Stimulated activated CD8-positive, alpha-beta memory T cell treated with anti-CD3 and anti-CD28 coated beads, Interleukin-12 subunit alpha, Interleukin-12 subunit beta, amount 100 ng/mL, for 1 hour (primary cell): ENCODE data around the gene RPGRIP1.
"Not testable (repeated sequence)": the region's sequence is repeated elsewhere in the genome, so short reads cannot be mapped to it uniquely, and the experiment has no call there.

Experiments
- DNase-seq: peaks from one replicate; pipeline ENCODE4 v3.0.0-alpha.2; 2020; ENCODE audit warnings: low read depth

RPGRIP1 gene

GRCh38 chr14:21279783-21280182 lies at the start of gene RPGRIP1:
Gene RPGRIP1, plus strand, starts transcription at chr14:21280083. Its CDS starts 7,894 bp downstream, at chr14:21287977.
- no peak for DNase-seq

- DNase-seq, result no peak
Observed at GRCh38 chr14:21231020-21231652, 48.7 kb upstream of the RPGRIP1 start.

DNA sequence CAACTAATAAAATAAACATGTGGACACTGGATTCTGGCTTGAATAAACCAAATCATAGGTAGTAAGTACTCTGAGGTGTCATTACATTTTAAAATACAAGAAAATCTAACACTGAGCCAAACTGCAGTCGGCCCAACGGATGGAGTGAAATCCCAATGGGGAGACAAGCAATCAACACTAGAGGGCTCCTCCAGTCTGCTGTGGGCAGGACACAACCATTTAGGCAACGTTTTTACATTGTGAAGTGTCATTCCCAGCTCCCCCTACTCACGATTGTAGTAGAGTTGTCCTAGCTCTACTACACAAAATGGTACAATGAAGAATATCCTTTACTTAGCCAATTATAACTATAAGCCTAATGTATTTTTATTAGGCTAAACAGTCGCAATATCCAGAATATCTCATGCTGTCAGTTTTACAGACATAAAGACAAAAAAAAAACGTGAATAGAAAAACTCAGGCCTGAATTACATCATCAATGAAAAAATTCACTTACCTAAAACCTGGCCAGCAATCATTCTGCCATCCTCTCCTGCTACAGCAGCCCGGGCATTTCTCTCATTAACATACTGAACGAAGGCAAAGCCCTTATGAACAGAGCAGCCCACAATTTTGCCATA lies 46.3 kb upstream of the RPGRIP1 start:
- DNase-seq, result no peak

- DNase-seq, result no peak
Observed at GRCh38 chr14:21234112-21234511, 45.8 kb upstream of the RPGRIP1 start.

GRCh38 chr14:21236948-21237797 lies 42.7 kb upstream of the RPGRIP1 start:
- no peak for DNase-seq

DNA sequence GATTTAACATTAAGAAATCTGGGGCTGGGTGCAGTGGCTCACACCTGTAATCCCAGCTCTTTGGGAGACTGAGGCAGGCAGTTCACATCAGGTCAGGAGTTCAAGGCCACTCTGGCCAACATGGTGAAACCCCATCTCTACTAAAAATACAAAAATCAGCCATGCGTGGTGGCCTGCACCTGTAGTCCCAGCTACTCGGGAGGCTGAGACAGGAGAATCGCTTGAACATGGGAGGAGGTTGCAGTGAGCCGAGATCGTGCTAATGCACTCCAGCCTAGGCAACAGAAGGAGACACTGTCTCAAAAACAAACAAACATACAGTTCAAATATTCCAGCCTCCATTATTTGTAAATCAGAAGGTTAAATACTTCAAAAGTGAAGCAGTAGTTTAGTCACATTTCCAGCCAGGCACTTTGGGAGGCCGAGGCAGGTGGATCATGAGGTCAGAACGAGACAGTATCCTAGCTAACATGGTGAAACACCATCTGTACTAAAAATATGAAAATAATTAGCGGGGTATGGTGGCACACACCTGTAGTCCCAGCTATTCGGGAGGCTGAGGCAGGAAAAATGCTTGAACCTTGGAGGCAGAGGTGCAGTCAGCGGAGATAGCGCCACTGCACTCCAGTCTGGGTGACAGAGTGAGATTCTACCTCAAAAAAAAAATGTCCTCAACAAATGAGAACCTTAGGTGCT lies 40.9 kb upstream of the RPGRIP1 start:
- no peak for DNase-seq

DNA sequence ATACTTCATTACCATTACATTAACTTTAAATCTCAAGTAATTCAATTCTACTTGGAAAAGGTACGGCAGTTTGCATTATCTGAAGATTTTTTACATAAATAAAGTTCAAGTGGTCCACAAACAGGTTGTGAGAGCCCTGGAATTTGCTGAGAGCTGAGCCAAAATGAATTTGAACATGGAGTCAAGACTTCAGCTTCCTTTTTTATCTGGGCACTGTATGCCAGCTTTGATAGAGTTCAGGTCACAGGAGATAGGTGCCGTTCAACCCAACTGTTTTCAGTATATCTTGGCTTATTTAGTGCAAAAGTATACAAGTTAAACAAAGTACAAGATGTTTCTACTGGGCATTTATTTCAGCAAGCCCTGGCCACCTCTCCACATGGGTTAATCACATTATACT lies 39.5 kb upstream of the RPGRIP1 start:
- DNase-seq, result no peak

- no peak for DNase-seq
Observed at GRCh38 chr14:21241218-21241819, 38.6 kb upstream of the RPGRIP1 start.

DNA sequence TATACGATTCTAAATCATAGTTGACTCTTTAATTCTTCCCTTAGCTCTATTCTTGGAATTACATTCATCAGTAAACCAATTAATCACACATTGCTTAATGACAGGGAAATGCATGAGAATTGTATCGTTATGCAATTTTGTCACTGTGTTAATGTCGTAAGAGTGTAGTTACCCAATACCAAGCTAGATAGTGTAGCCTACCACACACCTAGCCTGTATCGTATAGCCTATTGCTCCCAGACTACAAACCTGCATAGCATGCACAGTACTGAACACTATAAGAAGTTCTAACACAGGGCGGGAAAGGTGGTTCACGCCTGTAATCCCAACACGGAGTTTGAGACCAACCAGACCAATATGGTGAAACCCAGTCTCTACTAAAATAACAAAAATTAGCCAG lies 35.3 kb upstream of the RPGRIP1 start:
- DNase-seq, result no peak

DNA sequence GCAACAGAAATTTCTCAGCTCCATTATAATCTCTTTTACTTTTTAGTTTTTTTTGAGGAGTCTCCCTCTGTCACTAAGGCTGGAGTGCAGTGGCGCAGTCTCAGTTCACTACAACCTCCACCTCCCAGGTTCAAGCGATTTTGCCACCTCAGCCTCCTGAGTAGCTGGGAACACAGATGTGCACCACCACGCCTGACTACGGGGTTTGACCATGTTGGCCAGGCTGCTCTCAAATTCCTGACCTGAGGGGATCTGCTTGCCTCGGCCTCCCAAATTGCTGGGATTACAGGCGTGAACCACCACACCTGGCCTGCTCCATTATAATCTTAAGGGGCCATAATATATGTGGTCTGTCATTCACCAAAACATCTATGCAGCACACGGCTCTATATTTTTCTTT lies 34.1 kb upstream of the RPGRIP1 start:
- no peak for DNase-seq

DNA sequence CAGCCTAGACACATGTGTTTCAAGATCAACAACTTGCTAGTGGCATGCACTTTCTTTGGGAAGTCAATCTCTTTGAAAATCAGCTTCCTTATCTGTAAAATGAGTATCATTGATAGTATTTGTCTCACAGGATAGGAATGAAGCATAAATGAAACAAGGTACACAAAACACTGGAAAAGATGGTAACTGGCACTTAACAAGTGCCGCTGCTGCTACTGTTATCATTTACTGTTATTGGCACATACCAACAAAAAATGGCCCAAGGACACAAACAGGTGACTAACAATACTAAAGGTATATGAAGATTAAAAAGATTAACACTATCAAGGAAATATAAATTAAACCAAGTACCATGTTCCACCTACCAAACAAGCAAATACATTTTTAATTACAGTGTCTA lies 31.5 kb upstream of the RPGRIP1 start:
- DNase-seq, result no peak

- no peak for DNase-seq
Observed at GRCh38 chr14:21248739-21249411, 31.0 kb upstream of the RPGRIP1 start.

DNA sequence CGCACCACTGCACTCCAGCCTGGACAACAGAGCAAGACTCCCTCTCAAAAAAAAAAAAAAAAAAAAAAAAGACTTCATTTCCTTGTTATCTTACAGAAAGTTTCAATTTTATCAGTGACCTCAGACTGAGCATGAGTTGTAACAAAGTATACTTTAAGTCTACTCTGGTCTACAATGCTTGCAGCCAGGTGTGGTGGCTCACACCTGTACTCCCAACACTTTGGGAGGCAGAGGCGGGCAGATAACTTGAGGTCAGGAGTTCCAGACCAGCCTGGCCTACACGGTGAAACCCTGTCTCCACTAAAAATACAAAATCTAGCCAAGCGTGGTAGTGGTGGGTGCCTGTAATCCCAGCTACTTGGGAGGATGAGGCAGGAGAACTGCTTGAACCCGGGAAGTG lies 28.7 kb upstream of the RPGRIP1 start:
- DNase-seq, result no peak

DNA sequence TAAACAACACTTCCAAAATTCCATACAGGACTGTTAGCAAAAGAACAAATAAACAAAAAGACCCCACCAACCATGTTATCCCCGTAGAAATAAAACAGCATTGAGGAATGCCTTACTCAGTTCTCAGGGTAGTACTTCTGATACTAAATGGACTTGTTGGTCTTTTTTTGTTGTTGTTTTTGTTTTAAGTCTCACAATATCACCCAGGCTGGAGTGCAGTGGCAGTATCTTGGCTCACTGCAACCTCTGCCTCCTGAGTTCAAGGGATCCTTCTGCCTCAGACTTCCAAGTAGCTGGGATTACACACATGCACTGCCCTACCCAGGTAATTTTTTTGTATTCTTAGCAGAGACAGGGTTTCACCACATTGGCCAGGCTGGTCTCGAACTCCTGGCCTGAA lies 27.7 kb upstream of the RPGRIP1 start:
- DNase-seq, result no peak

DNA sequence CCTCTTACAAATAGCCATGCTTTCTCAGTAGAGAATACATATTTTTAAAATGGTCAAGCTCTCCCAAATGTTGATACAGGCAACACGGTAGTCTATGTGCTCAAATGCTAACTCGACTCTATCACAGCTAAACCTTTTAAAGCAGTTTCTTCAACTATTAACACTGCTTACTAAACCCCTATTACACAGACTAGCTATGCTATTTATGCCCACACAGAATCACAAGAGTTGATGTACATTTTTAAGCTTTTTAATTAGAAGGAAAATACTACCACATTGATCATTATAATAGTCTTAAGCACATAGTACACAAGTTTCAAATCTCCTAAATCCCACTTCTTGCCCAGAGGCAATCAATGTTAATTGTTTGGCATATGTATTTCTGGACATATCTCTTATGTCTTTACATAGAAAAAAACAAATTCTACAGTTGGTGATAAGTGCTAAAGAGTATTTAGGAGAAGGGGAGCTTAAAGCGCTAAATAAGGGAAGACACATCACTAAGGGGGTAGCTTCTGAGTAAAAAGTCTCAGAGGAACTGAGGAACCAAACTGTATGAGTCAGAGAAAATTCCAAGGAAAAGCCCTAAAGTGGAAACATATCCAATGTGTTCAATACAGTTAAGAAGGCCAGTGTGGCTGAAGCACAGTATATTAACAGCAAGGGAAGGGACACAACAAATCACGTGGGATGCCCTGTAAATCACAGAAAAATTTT lies 24.3 kb upstream of the RPGRIP1 start:
- no peak for DNase-seq

DNA sequence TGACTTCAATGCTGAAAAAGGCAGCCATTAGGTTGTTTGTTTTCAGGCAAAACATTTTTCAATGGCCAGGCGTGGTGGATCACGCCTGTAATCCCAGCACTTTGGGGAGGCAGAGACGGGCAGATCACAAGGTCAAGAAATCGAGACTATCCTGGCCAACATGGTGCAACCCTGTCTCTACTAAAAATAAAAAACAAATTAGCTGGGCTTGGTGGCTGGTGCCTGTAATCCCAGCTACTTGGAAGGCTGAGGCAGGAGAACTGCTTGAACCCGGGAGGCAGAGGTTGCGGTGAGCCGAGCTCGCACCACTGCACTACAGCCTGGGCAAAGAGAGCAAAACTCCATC lies 23.8 kb upstream of the RPGRIP1 start:
- DNase-seq, result not testable (repeated sequence)

DNA sequence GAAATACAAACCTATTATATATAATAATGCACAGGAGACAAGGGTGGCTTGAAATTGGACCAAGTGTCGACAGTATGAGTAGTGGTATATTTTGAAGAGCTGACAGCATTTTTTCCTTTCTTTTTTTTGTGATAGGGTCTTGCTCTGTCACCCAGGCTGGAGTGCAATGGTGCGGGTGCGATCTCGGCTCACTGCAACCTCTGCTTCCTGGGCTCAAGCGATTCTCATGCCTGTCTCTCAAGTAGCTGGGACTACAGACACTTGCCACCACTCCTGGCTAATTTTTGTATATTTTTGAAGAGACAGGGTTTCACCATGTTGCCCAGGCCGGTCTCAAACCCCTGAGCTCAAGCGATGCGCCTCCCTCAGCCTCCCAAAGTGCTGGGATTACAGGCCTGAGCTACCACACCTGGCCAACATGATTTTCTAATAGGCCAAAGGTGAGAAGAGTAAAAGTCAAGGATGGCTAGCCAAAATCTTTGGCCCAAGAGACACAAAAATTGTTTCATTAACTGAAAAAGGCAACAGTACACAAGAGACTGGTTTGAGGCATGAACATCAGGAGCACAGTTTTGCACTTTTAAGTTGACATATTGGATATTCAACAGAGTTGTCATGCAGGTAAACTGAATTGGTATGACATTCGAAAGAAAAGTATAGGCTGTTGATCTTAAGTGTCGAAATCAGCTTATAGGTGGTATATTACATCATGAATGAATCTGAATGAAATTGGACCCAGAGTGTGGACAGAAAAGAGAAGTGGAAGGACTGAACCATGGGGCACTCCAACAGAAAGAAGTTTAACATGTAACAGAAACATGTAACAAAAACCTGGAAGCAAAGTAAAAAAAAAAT lies 23.1 kb upstream of the RPGRIP1 start:
- no peak for DNase-seq

DNA sequence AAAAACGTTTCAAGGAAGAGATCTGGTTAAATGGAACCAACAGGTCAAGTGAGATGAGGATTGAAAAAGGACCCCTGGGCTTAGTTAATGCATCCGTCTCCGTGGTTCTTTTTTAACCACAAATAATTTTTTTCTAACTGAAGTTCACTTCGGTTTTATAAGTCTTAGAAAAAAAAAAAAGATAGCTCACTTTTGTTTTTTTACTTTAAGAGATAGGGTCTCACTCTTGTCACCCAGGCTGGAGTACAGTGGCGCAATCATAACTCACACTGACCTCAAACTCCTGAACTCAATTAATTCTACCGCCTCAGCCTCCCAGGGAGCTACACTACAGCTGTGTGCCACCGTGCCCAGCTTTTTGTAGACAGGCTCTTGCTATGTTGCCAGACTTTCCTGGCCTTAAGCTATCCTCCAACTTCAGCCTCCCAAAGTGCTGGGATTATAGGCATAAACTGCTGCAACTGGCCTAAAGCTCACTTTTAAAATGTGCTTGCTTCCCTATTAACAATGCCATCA lies 22.4 kb upstream of the RPGRIP1 start:
- DNase-seq, result no peak

DNA sequence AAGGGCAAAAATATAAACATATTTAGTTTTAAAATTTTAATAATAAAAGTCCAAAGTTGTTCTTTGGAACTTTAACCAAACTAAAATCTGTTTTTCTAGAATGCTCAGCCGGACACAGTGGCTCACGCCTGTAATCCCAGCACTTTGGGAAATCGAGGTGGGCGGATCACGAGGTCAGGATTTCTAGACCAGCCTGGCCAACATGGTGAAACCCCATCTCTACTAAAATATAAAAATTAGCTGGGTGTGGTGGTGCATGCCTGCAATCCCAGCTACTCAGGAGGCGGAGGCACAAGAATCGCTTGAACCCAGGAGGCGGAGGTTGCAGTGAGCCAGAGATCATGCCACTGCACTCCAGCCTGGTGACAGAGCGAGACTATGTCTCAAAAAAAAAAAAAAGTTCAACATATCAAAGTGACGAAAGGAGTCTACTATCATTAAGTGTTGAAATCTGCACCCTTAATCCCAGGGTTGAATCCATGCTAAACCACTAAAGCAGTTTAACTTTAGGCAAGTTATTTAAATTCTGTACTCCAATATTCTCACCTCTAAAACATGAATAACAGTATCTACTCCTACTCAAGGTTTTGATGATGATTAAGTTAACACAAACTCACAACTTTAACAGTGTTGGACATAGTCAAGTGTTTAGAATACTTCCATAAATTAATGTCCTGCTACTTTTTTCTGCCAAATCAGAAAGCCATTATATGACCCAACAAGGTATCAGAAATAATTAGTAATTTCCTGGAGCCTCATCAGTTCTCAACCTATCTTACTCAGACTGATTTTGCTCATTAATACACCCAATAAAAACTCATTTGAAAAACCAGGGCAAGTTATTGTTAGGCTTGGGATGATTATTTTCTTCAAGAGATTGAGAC lies 21.6 kb upstream of the RPGRIP1 start:
- DNase-seq, result no peak
